GM12801 (cell line): ENCODE results near the gene PPP1CC.

Source experiments
- CTCF ChIP-seq: IDR thresholded peaks from one replicate; pipeline ENCODE4 v1.5.1; 2011; ENCODE audit warnings: control low read depth; ENCODE audit not compliant: insufficient read length; ENCODE audit errors: extremely low read depth

PPP1CC gene

GRCh38 chr12:110766311-110767154 is 23.8 kb upstream of the PPP1CC start:
- TF ChIP-seq CTCF = no peak

GRCh38 chr12:110765111-110765510 is 22.4 kb upstream of the PPP1CC start:
- TF ChIP-seq CTCF = no peak

GRCh38 chr12:110763583-110763982 is 20.9 kb upstream of the PPP1CC start:
- TF ChIP-seq CTCF = no peak

GRCh38 chr12:110762891-110763290 is 20.2 kb upstream of the PPP1CC start:
- TF ChIP-seq CTCF = no peak

GRCh38 chr12:110760204-110760609 is 17.5 kb upstream of the PPP1CC start:
- TF ChIP-seq CTCF = no peak

GRCh38 chr12:110758922-110759321 is 16.2 kb upstream of the PPP1CC start:
- TF ChIP-seq CTCF = no peak

- no peak for TF ChIP-seq CTCF
These were observed 13.9 kb upstream of the PPP1CC start for GRCh38 chr12:110756611-110757010.
